ENCODE data around the gene EXTL2. TPM values are rescaled to one million over a fixed set of nuclear protein-coding genes. Genes with fewer than 3 reads are reported as not detected.
A peak's percentile ranks its signal among the peaks of the same experiment; 100 is the strongest.

The EXTL2 gene
- total RNA-seq, 1 experiment from 2014 or later: 20.2 TPM

GRCh38 chr1:100921110-100921706, 26.6 kb upstream of the EXTL2 start:
- Histone ChIP-seq H3K4me3 (no peak overlapping the region), H3F3A (ENCODE audit: insufficient read depth, low read depth) (peaks cover 39% of the 10 kb centered on the region), H3K27me3 (ENCODE audit: insufficient read depth, low read depth) (no peaks in the 10 kb centered on the region), H4K20me1 (ENCODE audit: insufficient read depth) (peaks cover 25% of the 10 kb centered on the region), H3K9me3 (ENCODE audit: insufficient read depth, low read depth) (no peaks in the 10 kb centered on the region), H3K4me2 (no peak overlapping the region), H3K36me3 (ENCODE audit: low read depth) (peaks cover 60% of the 10 kb centered on the region), H3K9me2 (ENCODE audit: insufficient read depth) (no peaks in the 10 kb centered on the region), H3K79me2 (ENCODE audit: low read depth) (no peaks in the 10 kb centered on the region), H3K27ac (no peak overlapping the region), H2AFZ (no peak overlapping the region), H3K4me1 (replicated peaks; ENCODE audit: insufficient read depth) (no peaks in the 10 kb centered on the region)
- POLR2A ChIA-PET (ENCODE audit: unreplicated experiment): no interaction called here
- intact Hi-C loops (cut with micrococcal nuclease; ENCODE audit: unreplicated experiment): loop anchor here (1.0 kb wide), 2 partner anchors 317 to 367 kb away; no protein-coding TSS in a partner anchor
- CTCF ChIA-PET: interaction anchor here (0.6 kb wide), 1 partner anchor 298 kb away, joined by 3 read pairs; no protein-coding TSS in a partner anchor
- TF ChIP-seq, protein P1, sequence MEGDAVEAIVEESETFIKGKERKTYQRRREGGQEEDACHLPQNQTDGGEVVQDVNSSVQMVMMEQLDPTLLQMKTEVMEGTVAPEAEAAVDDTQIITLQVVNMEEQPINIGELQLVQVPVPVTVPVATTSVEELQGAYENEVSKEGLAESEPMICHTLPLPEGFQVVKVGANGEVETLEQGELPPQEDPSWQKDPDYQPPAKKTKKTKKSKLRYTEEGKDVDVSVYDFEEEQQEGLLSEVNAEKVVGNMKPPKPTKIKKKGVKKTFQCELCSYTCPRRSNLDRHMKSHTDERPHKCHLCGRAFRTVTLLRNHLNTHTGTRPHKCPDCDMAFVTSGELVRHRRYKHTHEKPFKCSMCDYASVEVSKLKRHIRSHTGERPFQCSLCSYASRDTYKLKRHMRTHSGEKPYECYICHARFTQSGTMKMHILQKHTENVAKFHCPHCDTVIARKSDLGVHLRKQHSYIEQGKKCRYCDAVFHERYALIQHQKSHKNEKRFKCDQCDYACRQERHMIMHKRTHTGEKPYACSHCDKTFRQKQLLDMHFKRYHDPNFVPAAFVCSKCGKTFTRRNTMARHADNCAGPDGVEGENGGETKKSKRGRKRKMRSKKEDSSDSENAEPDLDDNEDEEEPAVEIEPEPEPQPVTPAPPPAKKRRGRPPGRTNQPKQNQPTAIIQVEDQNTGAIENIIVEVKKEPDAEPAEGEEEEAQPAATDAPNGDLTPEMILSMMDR (conservative IDR thresholded peaks at IDR 0.05): peak; percentile 95
- TF ChIP-seq EZH2 (IDR thresholded peaks at IDR 0.05; ENCODE audit: low read depth): no peak
- no peak for DNase-seq
- BruUV-seq (replicated peaks): no TSS peak

DNA sequence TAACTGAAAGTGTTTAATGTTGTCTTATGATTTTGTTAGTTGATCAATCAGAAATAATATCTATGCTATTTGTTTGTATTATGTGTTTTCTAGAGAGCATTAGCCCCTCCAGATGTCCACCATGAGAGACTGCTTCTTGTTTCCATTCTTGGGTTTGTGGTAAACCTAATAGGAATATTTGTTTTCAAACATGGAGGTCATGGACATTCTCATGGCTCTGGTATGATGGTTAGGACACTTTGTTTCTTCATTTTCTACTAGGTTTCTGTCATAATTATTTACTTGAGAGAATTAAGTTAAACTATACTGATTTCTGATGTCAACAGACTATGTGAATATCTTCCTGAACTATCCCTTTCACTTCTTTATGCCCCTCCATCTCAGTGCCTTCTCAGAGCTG, 17.4 kb upstream of the EXTL2 start:
- no peak overlapping the region for H3K4me3 ChIP-seq
- intact Hi-C loops (cut with micrococcal nuclease; ENCODE audit: unreplicated experiment): no loop called here
- no peak for DNase-seq
- no peaks in the 10 kb centered on the region for H3K4me1 ChIP-seq (replicated peaks; ENCODE audit: insufficient read depth)
- H3F3A ChIP-seq (ENCODE audit: insufficient read depth, low read depth): peaks cover 4% of the 10 kb centered on the region
- CTCF ChIA-PET: no interaction called here
- no peaks in the 10 kb centered on the region for H3K79me2 ChIP-seq (ENCODE audit: low read depth)
- H3K9me2 ChIP-seq (ENCODE audit: insufficient read depth): no peaks in the 10 kb centered on the region
- peaks cover 77% of the 10 kb centered on the region for H3K36me3 ChIP-seq (ENCODE audit: low read depth)
- H3K27ac ChIP-seq: no peak overlapping the region
- peaks cover 13% of the 10 kb centered on the region; the same call in 1 of the 2 replicates for H4K20me1 ChIP-seq (ENCODE audit: insufficient read depth)
- BruUV-seq (replicated peaks): no TSS peak
- H3K4me2 ChIP-seq: no peak overlapping the region
- no peak overlapping the region for H2AFZ ChIP-seq
- TF ChIP-seq EZH2 (IDR thresholded peaks at IDR 0.05; ENCODE audit: low read depth): no peak
- TF ChIP-seq, protein P1 (conservative IDR thresholded peaks at IDR 0.05): no peak
- no peaks in the 10 kb centered on the region for H3K9me3 ChIP-seq (ENCODE audit: insufficient read depth, low read depth)
- POLR2A ChIA-PET (ENCODE audit: unreplicated experiment): no interaction called here
- no peaks in the 10 kb centered on the region for H3K27me3 ChIP-seq (ENCODE audit: insufficient read depth, low read depth)

- CTCF ChIA-PET: no interaction called here
Observed at GRCh38 chr1:100909018-100909417, 14.4 kb upstream of the EXTL2 start.

More at GRCh38 chr1:100909018-100909417, 14.4 kb upstream of the EXTL2 start:
- Histone ChIP-seq H3K36me3 (ENCODE audit: low read depth) (peaks cover 69% of the 10 kb centered on the region), H3F3A (ENCODE audit: insufficient read depth, low read depth) (peaks cover 1% of the 10 kb centered on the region; the same call in 1 of the 2 replicates), H4K20me1 (ENCODE audit: insufficient read depth) (peaks cover 22% of the 10 kb centered on the region; the same call in 1 of the 2 replicates), H3K79me2 (ENCODE audit: low read depth) (no peaks in the 10 kb centered on the region), H3K27ac (no peak overlapping the region), H3K4me1 (replicated peaks; ENCODE audit: insufficient read depth) (no peaks in the 10 kb centered on the region), H2AFZ (no peak overlapping the region), H3K9me3 (ENCODE audit: insufficient read depth, low read depth) (no peaks in the 10 kb centered on the region), H3K27me3 (ENCODE audit: insufficient read depth, low read depth) (no peaks in the 10 kb centered on the region), H3K4me3 (no peak overlapping the region), H3K9me2 (ENCODE audit: insufficient read depth) (no peaks in the 10 kb centered on the region), H3K4me2 (no peak overlapping the region)
- TF ChIP-seq EZH2 (IDR thresholded peaks at IDR 0.05; ENCODE audit: low read depth): no peak
- TF ChIP-seq, protein P1 (conservative IDR thresholded peaks at IDR 0.05): no peak
- no peak for DNase-seq
- BruUV-seq (replicated peaks): no TSS peak
- POLR2A ChIA-PET (ENCODE audit: unreplicated experiment): interaction anchor here (0.5 kb wide), 1 partner anchor 31 kb away, joined by 24 read pairs; no protein-coding TSS in a partner anchor
- intact Hi-C loops (cut with micrococcal nuclease; ENCODE audit: unreplicated experiment): no loop called here
